K562 (cell line): ENCODE measurements around the gene PDF. TPM values are rescaled to one million over a fixed set of nuclear protein-coding genes. Genes with fewer than 3 reads are reported as not detected.

Experiments
- ATF7 ChIP-seq: fragments of 450-650 bp; IDR thresholded peaks from 2 replicates; pipeline ENCODE4 v1.7.1; 2014; ENCODE audit warnings: mild to moderate bottlenecking, moderate library complexity
- DNMT1 ChIP-seq: fragments of 450-650 bp; IDR thresholded peaks from 2 replicates; pipeline ENCODE4 v1.6.1; 2016; ENCODE audit warnings: antibody characterized with exemption, mild to moderate bottlenecking
- HNRNPLL ChIP-seq: fragments of 200-400 bp; formaldehyde crosslinking; IDR thresholded peaks from 2 replicates; pipeline ENCODE4 v1.6.1; 2017; ENCODE audit warnings: low read length, low read depth, mild to moderate bottlenecking; ENCODE audit not compliant: poor library complexity, severe bottlenecking
- IRF2 ChIP-seq: sonication (generic); formaldehyde crosslinking; IDR thresholded peaks from 2 replicates; pipeline ENCODE4 v1.8.1; 2022; ENCODE audit warnings: mild to moderate bottlenecking, missing genetic modification reagents
- NONO ChIP-seq, 2 experiments: fragments of 200-400 bp in 1 of 2; fragments of 450-650 bp in 1 of 2; formaldehyde crosslinking in 1 of 2; IDR thresholded peaks; 2 replicates each; pipeline ENCODE4 v1.6.1; 2017; ENCODE audit warnings: low read depth in 2 of 2, mild to moderate bottlenecking in 2 of 2, moderate library complexity in 2 of 2, low read length in 1 of 2
- PURB ChIP-seq: sonication (generic); formaldehyde crosslinking; IDR thresholded peaks from 2 replicates; pipeline ENCODE4 v1.9.0; 2021; ENCODE audit warnings: low read depth, mild to moderate bottlenecking, missing genetic modification reagents
- SMARCA4 ChIP-seq: fragments of 450-650 bp; IDR thresholded peaks from 2 replicates; pipeline ENCODE4 v1.6.1; 2016
- SUPT5H ChIP-seq: fragments of 450-650 bp; IDR thresholded peaks from 2 replicates; pipeline ENCODE4 v1.6.1; 2016
- THRB ChIP-seq: fragments of 450-650 bp; formaldehyde crosslinking; conservative IDR thresholded peaks from 2 replicates; pipeline ENCODE4 v1.4.0; 2022; ENCODE audit warnings: mild to moderate bottlenecking, missing genetic modification characterization
- TRIM28 ChIP-seq: fragments of 450-650 bp; IDR thresholded peaks from 2 replicates; pipeline ENCODE4 v1.6.1; 2017
- VEZF1 ChIP-seq: fragments of 200-800 bp; sonication (Bioruptor generic); IDR thresholded peaks from 2 replicates; pipeline ENCODE4 v1.6.1; 2017; ENCODE audit warnings: missing genetic modification characterization, missing compliant biosample characterization
- XRCC5 ChIP-seq: fragments of 200-400 bp; formaldehyde crosslinking; IDR thresholded peaks from 2 replicates; pipeline ENCODE4 v1.6.1; 2017; ENCODE audit warnings: low read depth, mild to moderate bottlenecking, low read length
- ZNF121 ChIP-seq: sonication (generic); formaldehyde crosslinking; conservative IDR thresholded peaks from 2 replicates; pipeline ENCODE4 v1.8.0; 2022; ENCODE audit warnings: missing genetic modification reagents
- ZNF277 ChIP-seq: fragments of 250-450 bp; sonication (Bioruptor Pico); IDR thresholded peaks from 2 replicates; pipeline ENCODE4 v1.8.0; 2022; ENCODE audit warnings: inconsistent platforms, mild to moderate bottlenecking, moderate library complexity, borderline replicate concordance
- polyA plus RNA-seq, 8 experiments: library from polyadenylated mRNA; depleted of rRNA in 4 of 8; stranded (reverse) in 5 of 8; unstranded in 3 of 8; fragments of >200 nt; fragmentation: Nextera tagmentation in 2 of 8; fragmentation: Illumina TruSeq in 1 of 8; extraction: Ambion mirVana in 2 of 8; extraction: Trizol in 1 of 8; gene quantifications; 2 replicates each; pipeline versions ENCODE4 v1.2.1 to v1.2.3, GENCODE V29; 2011 to 2014; ENCODE audit warnings: inconsistent platforms in 1 of 8, missing spikeins in 1 of 8
- total RNA-seq, 7 experiments: library from RNA; depleted of rRNA in 6 of 7; stranded (reverse); fragments of >200 nt in 6 of 7; fragmentation: Illumina TruSeq in 2 of 7; extraction: Trizol in 2 of 7; gene quantifications; 2 replicates each; pipeline versions ENCODE4 v1.2.1 to v1.2.3, GENCODE V29; 2011 to 2021; ENCODE audit warnings: low replicate concordance in 1 of 7
- TF ChIP-seq, protein P1 (sequence below): sonication (generic); formaldehyde crosslinking; IDR thresholded peaks from 2 replicates; pipeline ENCODE4 v1.8.0; 2022; ENCODE audit warnings: mild to moderate bottlenecking, missing genetic modification reagents
- TF ChIP-seq, protein P2 (sequence below): IDR thresholded peaks from 2 replicates; pipeline ENCODE4 v1.6.1; 2011; ENCODE audit not compliant: insufficient read length; ENCODE audit errors: extremely low read depth
- TF ChIP-seq, protein P3 (sequence below): fragments of 250-450 bp; sonication (Bioruptor Pico); IDR thresholded peaks from 2 replicates; pipeline ENCODE4 v1.4.0; 2020

Gene PDF
- total and polyA plus RNA-seq, 9 of the 15 experiments (the other 6 are each of a cell fraction or from before 2014, with no cell fraction given) = 0.15 to 72.4 (median 5.6) TPM

- TF ChIP-seq, protein P1, sequence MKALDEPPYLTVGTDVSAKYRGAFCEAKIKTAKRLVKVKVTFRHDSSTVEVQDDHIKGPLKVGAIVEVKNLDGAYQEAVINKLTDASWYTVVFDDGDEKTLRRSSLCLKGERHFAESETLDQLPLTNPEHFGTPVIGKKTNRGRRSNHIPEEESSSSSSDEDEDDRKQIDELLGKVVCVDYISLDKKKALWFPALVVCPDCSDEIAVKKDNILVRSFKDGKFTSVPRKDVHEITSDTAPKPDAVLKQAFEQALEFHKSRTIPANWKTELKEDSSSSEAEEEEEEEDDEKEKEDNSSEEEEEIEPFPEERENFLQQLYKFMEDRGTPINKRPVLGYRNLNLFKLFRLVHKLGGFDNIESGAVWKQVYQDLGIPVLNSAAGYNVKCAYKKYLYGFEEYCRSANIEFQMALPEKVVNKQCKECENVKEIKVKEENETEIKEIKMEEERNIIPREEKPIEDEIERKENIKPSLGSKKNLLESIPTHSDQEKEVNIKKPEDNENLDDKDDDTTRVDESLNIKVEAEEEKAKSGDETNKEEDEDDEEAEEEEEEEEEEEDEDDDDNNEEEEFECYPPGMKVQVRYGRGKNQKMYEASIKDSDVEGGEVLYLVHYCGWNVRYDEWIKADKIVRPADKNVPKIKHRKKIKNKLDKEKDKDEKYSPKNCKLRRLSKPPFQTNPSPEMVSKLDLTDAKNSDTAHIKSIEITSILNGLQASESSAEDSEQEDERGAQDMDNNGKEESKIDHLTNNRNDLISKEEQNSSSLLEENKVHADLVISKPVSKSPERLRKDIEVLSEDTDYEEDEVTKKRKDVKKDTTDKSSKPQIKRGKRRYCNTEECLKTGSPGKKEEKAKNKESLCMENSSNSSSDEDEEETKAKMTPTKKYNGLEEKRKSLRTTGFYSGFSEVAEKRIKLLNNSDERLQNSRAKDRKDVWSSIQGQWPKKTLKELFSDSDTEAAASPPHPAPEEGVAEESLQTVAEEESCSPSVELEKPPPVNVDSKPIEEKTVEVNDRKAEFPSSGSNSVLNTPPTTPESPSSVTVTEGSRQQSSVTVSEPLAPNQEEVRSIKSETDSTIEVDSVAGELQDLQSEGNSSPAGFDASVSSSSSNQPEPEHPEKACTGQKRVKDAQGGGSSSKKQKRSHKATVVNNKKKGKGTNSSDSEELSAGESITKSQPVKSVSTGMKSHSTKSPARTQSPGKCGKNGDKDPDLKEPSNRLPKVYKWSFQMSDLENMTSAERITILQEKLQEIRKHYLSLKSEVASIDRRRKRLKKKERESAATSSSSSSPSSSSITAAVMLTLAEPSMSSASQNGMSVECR (CRISPR knock-in tag) = peak; percentile 95
- TF ChIP-seq, protein P2, sequence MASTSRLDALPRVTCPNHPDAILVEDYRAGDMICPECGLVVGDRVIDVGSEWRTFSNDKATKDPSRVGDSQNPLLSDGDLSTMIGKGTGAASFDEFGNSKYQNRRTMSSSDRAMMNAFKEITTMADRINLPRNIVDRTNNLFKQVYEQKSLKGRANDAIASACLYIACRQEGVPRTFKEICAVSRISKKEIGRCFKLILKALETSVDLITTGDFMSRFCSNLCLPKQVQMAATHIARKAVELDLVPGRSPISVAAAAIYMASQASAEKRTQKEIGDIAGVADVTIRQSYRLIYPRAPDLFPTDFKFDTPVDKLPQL = no peak
- TF ChIP-seq VEZF1 (CRISPR knock-in tag) (peak; percentile 41; the same call in 1 of the 2 replicates), NONO (IDR thresholded peaks at IDR 0.05; ENCODE audit: low read depth in 2 of 2, low read length in 1 of 2) (peak; percentile 20 to 59; a peak in 2 of 4 replicates), HNRNPLL (no peak), PURB (CRISPR knock-in tag) (no peak), DNMT1 (no peak), TRIM28 (no peak), SMARCA4 (no peak), SUPT5H (peak; percentile 94), ATF7 (peak; percentile 75), ZNF121 (CRISPR knock-in tag) (no peak), XRCC5 (no peak; the same call in 1 of the 2 replicates), THRB (no peak), ZNF277 (CRISPR knock-in tag) (no peak), IRF2 (CRISPR knock-in tag) (peak; percentile 61; the same call in 1 of the 2 replicates)
- TF ChIP-seq, protein P3, sequence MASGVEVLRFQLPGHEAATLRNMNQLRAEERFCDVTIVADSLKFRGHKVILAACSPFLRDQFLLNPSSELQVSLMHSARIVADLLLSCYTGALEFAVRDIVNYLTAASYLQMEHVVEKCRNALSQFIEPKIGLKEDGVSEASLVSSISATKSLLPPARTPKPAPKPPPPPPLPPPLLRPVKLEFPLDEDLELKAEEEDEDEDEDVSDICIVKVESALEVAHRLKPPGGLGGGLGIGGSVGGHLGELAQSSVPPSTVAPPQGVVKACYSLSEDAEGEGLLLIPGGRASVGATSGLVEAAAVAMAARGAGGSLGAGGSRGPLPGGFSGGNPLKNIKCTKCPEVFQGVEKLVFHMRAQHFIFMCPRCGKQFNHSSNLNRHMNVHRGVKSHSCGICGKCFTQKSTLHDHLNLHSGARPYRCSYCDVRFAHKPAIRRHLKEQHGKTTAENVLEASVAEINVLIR (CRISPR knock-in tag) = no peak
These were observed at the start of gene PDF (continued) for GRCh38 chr16:69330286-69331109.
